H9 (cell line): ENCODE results near the gene SRSF10. TPM values are rescaled to one million over a fixed set of nuclear protein-coding genes. Genes with fewer than 3 reads are reported as not detected.

Experiments
- DNase-seq: peaks from one replicate; pipeline ENCODE4 v3.0.0-alpha.2; 2017
- H2AFZ ChIP-seq: one replicate; pipeline ENCODE4 v1.6.1; 2013; ENCODE audit warnings: mild to moderate bottlenecking, low read length, control low read depth, moderate library complexity
- H2AK5ac ChIP-seq: 2 replicates; pipeline ENCODE4 v1.6.1; 2013; ENCODE audit warnings: low read length, control low read depth, mixed read lengths; ENCODE audit not compliant: insufficient read length
- H2BK120ac ChIP-seq: one replicate; pipeline ENCODE4 v1.6.1; 2013; ENCODE audit warnings: low read depth, mild to moderate bottlenecking, low read length, control low read depth, inconsistent platforms; ENCODE audit not compliant: poor library complexity, severe bottlenecking
- H2BK12ac ChIP-seq: 2 replicates; pipeline ENCODE4 v1.6.1; 2013; ENCODE audit warnings: low read length, control low read depth, mixed read lengths, low read depth; ENCODE audit not compliant: insufficient read length
- H2BK15ac ChIP-seq: 2 replicates; pipeline ENCODE4 v1.6.1; 2013; ENCODE audit warnings: low read depth, low read length, control low read depth
- H2BK20ac ChIP-seq: one replicate; pipeline ENCODE4 v1.6.1; 2013; ENCODE audit warnings: low read depth, mild to moderate bottlenecking, low read length, control low read depth, inconsistent platforms; ENCODE audit not compliant: poor library complexity, severe bottlenecking
- H2BK5ac ChIP-seq: 2 replicates; pipeline ENCODE4 v1.6.1; 2013; ENCODE audit warnings: low read length, control low read depth, mixed read lengths; ENCODE audit not compliant: insufficient read length
- H3K14ac ChIP-seq: 2 replicates; pipeline ENCODE4 v1.6.1; 2013; ENCODE audit warnings: low read length, control low read depth; ENCODE audit not compliant: insufficient read depth
- H3K18ac ChIP-seq: 2 replicates; pipeline ENCODE4 v1.6.1; 2013; ENCODE audit warnings: low read depth, mild to moderate bottlenecking, mixed read lengths, low read length, control low read depth; ENCODE audit not compliant: insufficient read length
- H3K23ac ChIP-seq: 2 replicates; pipeline ENCODE4 v1.6.1; 2013; ENCODE audit warnings: low read length, control low read depth, mixed read lengths, low read depth; ENCODE audit not compliant: insufficient read length
- H3K23me2 ChIP-seq: 2 replicates; pipeline ENCODE4 v1.6.1; 2013; ENCODE audit warnings: low read depth, mild to moderate bottlenecking, mixed read lengths, low read length, control low read depth; ENCODE audit not compliant: insufficient read length, poor library complexity, severe bottlenecking
- H3K27ac ChIP-seq: 2 replicates; pipeline ENCODE4 v1.5.1; 2013; ENCODE audit warnings: low read length, control low read depth, mixed read lengths, low read depth; ENCODE audit not compliant: insufficient read length
- H3K27me3 ChIP-seq: 2 replicates; pipeline ENCODE4 v1.6.1; 2013; ENCODE audit warnings: low read length, control low read depth, inconsistent platforms; ENCODE audit not compliant: insufficient read depth
- H3K4ac ChIP-seq: 2 replicates; pipeline ENCODE4 v1.6.1; 2013; ENCODE audit warnings: low read depth, mild to moderate bottlenecking, control low read depth, inconsistent platforms, low read length, moderate library complexity
- H3K4me1 ChIP-seq: 2 replicates; pipeline ENCODE4 v1.6.1; 2013; ENCODE audit warnings: low read length, control low read depth, inconsistent platforms; ENCODE audit not compliant: insufficient read depth
- H3K4me2 ChIP-seq: 2 replicates; pipeline ENCODE4 v1.6.1; 2013; ENCODE audit warnings: low read length, control low read depth, mixed read lengths; ENCODE audit not compliant: insufficient read length, insufficient read depth
- H3K56ac ChIP-seq: 2 replicates; pipeline ENCODE4 v1.6.1; 2013; ENCODE audit warnings: low read depth, mild to moderate bottlenecking, mixed read lengths, low read length, control low read depth; ENCODE audit not compliant: insufficient read length
- H3K79me1 ChIP-seq: 2 replicates; pipeline ENCODE4 v1.6.1; 2013; ENCODE audit warnings: low read depth, mild to moderate bottlenecking, moderate library complexity, low read length, control low read depth, inconsistent platforms; ENCODE audit not compliant: insufficient read depth, poor library complexity, severe bottlenecking
- H3K79me2 ChIP-seq: 2 replicates; pipeline ENCODE4 v1.6.1; 2013; ENCODE audit warnings: low read length, control low read depth, inconsistent platforms; ENCODE audit not compliant: insufficient read depth
- H3K9ac ChIP-seq: 2 replicates; pipeline ENCODE4 v1.6.1; 2013; ENCODE audit warnings: low read length, control low read depth, mixed read lengths; ENCODE audit not compliant: insufficient read length; ENCODE audit errors: extremely low read depth
- H3K9me3 ChIP-seq: one replicate; pipeline ENCODE4 v1.6.1; 2013; ENCODE audit warnings: low read depth, low read length, inconsistent platforms; ENCODE audit not compliant: control insufficient read depth
- H3T11ph ChIP-seq: one replicate; pipeline ENCODE4 v1.6.1; 2013; ENCODE audit warnings: mild to moderate bottlenecking, low read length, control low read depth, inconsistent platforms
- H4K20me1 ChIP-seq: one replicate; pipeline ENCODE4 v1.6.1; 2013; ENCODE audit not compliant: control insufficient read depth, insufficient read length, insufficient read depth
- H4K5ac ChIP-seq: 2 replicates; pipeline ENCODE4 v1.6.1; 2013; ENCODE audit warnings: low read depth, mild to moderate bottlenecking, mixed read lengths, low read length, control low read depth; ENCODE audit not compliant: insufficient read length
- H4K8ac ChIP-seq: replicated peaks from 2 replicates; pipeline ENCODE4 v1.6.1; 2013; ENCODE audit warnings: low read length, control low read depth, mixed read lengths, low read depth; ENCODE audit not compliant: insufficient read length
- H4K91ac ChIP-seq: 2 replicates; pipeline ENCODE4 v1.6.1; 2013; ENCODE audit warnings: low read depth, mild to moderate bottlenecking, moderate library complexity, mixed read lengths, low read length, control low read depth; ENCODE audit not compliant: insufficient read length
- H3K27ac Mint-ChIP-seq, 3 experiments: 2 replicates in 2 of 3; 3 replicates in 1 of 3; pipeline ENCODE4 v1.8.0; 2020 to 2021; ENCODE audit warnings: mixed read lengths in 3 of 3, mild to moderate bottlenecking in 1 of 3, moderate library complexity in 1 of 3
- H3K27me3 Mint-ChIP-seq: 2 replicates; pipeline ENCODE4 v1.8.0; 2021; ENCODE audit warnings: low read depth, mild to moderate bottlenecking, moderate library complexity, mixed read lengths
- H3K36me3 Mint-ChIP-seq, 3 experiments: 2 replicates in 2 of 3; 3 replicates in 1 of 3; pipeline ENCODE4 v1.8.0; 2020 to 2021; ENCODE audit warnings: low read depth in 3 of 3, mixed read lengths in 3 of 3; ENCODE audit not compliant: insufficient read depth in 1 of 3
- H3K4me1 Mint-ChIP-seq, 2 experiments: 2 replicates each; pipeline ENCODE4 v1.8.0; 2020; ENCODE audit warnings: mixed read lengths in 2 of 2
- H3K4me3 Mint-ChIP-seq, 2 experiments: 2 replicates in 1 of 2; 3 replicates in 1 of 2; pipeline ENCODE4 v1.8.0; 2020 to 2021; ENCODE audit warnings: mild to moderate bottlenecking in 2 of 2, mixed read lengths in 2 of 2, moderate library complexity in 1 of 2
- H3K9me3 Mint-ChIP-seq, 2 experiments: 2 replicates in 1 of 2; 3 replicates in 1 of 2; pipeline ENCODE4 v1.8.0; 2020; ENCODE audit warnings: mild to moderate bottlenecking in 2 of 2, mixed read lengths in 2 of 2, moderate library complexity in 1 of 2
- CTCF ChIP-seq: fragments of 200-600 bp; sonication (generic); conservative IDR thresholded peaks from 3 replicates; pipeline ENCODE4 v1.8.0; 2021; ENCODE audit warnings: antibody characterized with exemption, mild to moderate bottlenecking
- WGBS: extraction: QIAGEN DNeasy Blood & Tissue Kit; methylation state at CpG from one replicate; pipeline ENCODE4 v1.1.7; 2013; ENCODE audit warnings: missing lambda C conversion rate, low lambda C conversion rate, mixed read lengths; ENCODE audit not compliant: insufficient read length; ENCODE audit errors: extremely low coverage; 5-methylcytosine and 5-hydroxymethylcytosine counted together
- total RNA-seq: library from RNA; stranded (reverse); gene quantifications from 2 replicates; pipeline ENCODE4 v1.2.1, GENCODE V29; 2021

Gene SRSF10
- total RNA-seq, 1 experiment from 2014 or later = 238 TPM

- no peak overlapping the region for H4K91ac ChIP-seq
- H3K23me2 ChIP-seq = no peaks in the 10 kb centered on the region
- H3K36me3 Mint-ChIP-seq = no peaks in the 10 kb centered on the region
- no peaks in the 10 kb centered on the region for H3K79me2 ChIP-seq
- no peaks in the 10 kb centered on the region for H3K9me3 Mint-ChIP-seq
- no peak overlapping the region for H3K27ac ChIP-seq
- H3K79me1 ChIP-seq = no peaks in the 10 kb centered on the region
- no peak overlapping the region for H2BK120ac ChIP-seq
- peak overlapping the region; percentile 46 for H2BK20ac ChIP-seq
- H3K23ac ChIP-seq = no peak overlapping the region
- no peak overlapping the region for H3K14ac ChIP-seq
- H2AK5ac ChIP-seq = no peak overlapping the region
- no peak overlapping the region for H2BK12ac ChIP-seq
- no peak overlapping the region for H4K8ac ChIP-seq
- H3K27ac Mint-ChIP-seq = no peak overlapping the region
- WGBS = no CpG with 5 or more reads among the region's 3 CpGs
- no peak overlapping the region for H4K5ac ChIP-seq
- H2BK5ac ChIP-seq = no peak overlapping the region
- no peak overlapping the region for H3K4ac ChIP-seq
- H3K9ac ChIP-seq = no peak overlapping the region
- no peaks in the 10 kb centered on the region for H3K9me3 ChIP-seq
- H3K27me3 Mint-ChIP-seq = no peaks in the 10 kb centered on the region; the same call in 1 of the 2 replicates
- H3K4me2 ChIP-seq = no peak overlapping the region
- H3K4me1 ChIP-seq = peaks cover 15% of the 10 kb centered on the region; the same call in 1 of the 2 replicates
- H2AFZ ChIP-seq = no peak overlapping the region
- H3T11ph ChIP-seq = no peak overlapping the region
- TF ChIP-seq CTCF = no peak
- no peak overlapping the region for H3K56ac ChIP-seq
- H3K18ac ChIP-seq = no peak overlapping the region
- H4K20me1 ChIP-seq = no peaks in the 10 kb centered on the region
- H3K4me3 Mint-ChIP-seq = no peak overlapping the region
- no peak for DNase-seq
- H2BK15ac ChIP-seq = no peak overlapping the region
- H3K27me3 ChIP-seq = no peaks in the 10 kb centered on the region
- H3K4me1 Mint-ChIP-seq = peaks cover 25 to 26% of the 10 kb centered on the region in 2 experiments
These were observed 40.3 kb upstream of the SRSF10 start for GRCh38 chr1:24020470-24020869.
